Brain pericyte (primary cell): Measurements from ENCODE around the gene LZTS2.

ENCODE experiments used
- DNase-seq: peaks from one replicate; pipeline ENCODE4 v3.0.0-alpha.2; 2012; ENCODE audit warnings: low read depth, low spot score

LZTS2 gene

DNA sequence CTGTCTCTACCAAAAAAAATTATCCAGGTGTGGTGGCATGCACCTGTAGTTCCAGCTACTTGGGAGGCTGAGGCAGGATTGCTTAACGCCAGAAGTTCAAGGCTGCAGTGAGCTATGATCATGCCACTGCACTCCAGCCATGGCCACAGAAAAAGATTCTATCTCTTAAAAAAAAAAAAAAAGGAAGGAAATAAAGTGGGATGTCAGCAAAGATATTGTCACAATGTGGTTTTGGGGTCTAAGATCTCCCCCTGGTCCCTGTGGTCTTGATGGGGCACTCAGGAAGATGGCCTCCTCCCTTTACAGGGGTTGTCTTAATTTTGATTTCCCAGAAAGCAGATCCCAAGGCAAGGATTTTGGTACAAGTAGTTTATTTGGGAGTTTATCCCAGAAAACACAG is 54.7 kb downstream of the LZTS2 start:
- DNase-seq = no peak

- DNase-seq = no peak
Measured at GRCh38 chr10:101054876-101055275, 55.3 kb downstream of the LZTS2 start.

DNA sequence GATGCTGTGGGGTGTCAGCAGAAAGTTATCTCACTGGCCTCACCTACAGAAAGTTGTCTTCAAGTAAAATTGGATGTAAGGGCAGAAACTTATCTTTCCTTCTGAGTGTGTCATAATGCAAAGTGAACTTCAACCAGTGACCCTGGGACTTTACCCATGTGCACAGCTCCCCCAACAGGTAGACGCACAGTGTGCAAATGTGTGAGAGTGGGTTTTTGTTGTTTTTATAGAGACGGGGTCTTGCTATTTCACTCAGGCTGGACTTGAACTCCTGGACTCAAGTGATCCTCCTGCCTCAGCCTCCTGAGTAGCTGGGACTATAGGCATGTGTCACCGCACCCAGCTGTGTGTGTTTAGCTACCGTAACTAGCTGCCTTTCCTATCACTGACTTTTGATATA is 55.8 kb downstream of the LZTS2 start:
- no peak for DNase-seq

DNA sequence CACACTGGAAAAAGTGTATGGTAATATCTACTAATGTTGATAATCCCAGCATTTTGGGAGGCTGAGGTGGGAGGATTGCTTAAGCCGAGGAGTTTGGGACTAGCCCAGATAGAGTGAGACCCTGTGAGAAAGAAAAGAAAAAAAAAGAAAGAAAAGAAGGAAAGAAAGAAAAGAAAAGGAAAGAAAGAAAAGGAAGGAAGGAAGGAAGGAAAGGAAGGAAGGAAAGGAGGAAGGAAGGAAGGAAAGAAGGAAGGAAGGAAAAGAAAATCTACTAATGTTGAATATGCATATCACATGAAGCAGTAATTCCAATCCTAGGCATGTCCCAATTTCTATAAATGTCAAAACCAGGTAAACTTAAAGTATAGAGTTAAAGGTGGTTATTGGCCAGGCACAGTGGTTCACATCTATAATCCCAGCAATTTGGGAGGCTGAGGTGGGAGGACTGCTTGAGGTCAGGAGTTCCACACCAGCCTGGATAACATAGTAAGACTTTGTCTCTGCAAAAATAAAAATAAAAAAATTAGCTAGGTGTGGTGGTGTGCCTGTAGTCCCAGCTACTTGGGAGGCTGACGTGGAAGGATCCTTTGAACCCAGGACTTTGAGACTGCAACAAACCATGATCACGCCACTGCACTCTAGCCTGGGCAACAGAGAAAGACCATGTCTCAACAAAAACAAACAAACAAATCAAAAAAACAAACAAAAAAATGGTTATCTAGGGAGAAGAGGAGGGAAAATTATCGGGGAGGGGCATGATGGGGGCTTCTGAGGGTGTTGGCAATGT is 57.0 kb downstream of the LZTS2 start:
- no peak for DNase-seq
